Activated CD8-positive, alpha-beta memory T cell treated with anti-CD3 and anti-CD28 coated beads, Interleukin-2, amount 10 ng/mL, durations not matched to agents 7 days and 5 days (primary cell): ENCODE measurements around the gene CSNK1G1. TPM values are rescaled to one million over a fixed set of nuclear protein-coding genes. Genes with fewer than 3 reads are reported as not detected.

Experiments used
- ATAC-seq: fragments of 150-1000 bp; cut with Tn5 transposase; one replicate; pipeline ENCODE4 v1.10.0; 2021; ENCODE audit warnings: moderate library complexity
- CTCF ChIA-PET: fragments of 350-600 bp; sonication (Branson Sonifier 250); formaldehyde crosslinking; loops from one replicate; lab custom pipeline; 2021; ENCODE audit warnings: antibody characterized with exemption; lab: Charles Lee
- DNase-seq: peaks from one replicate; pipeline ENCODE4 v3.0.0-alpha.2; 2020
- H3K27ac Mint-ChIP-seq: one replicate; pipeline ENCODE4 v1.8.0; 2021; ENCODE audit warnings: mild to moderate bottlenecking, mixed read lengths
- H3K27me3 Mint-ChIP-seq: one replicate; pipeline ENCODE4 v1.8.0; 2021; ENCODE audit warnings: mixed read lengths
- H3K36me3 Mint-ChIP-seq: one replicate; pipeline ENCODE4 v1.8.0; 2021; ENCODE audit warnings: mild to moderate bottlenecking, mixed read lengths
- H3K4me1 Mint-ChIP-seq: one replicate; pipeline ENCODE4 v1.8.0; 2021; ENCODE audit warnings: mixed read lengths
- H3K4me3 Mint-ChIP-seq: one replicate; pipeline ENCODE4 v1.8.0; 2021; ENCODE audit warnings: mild to moderate bottlenecking, moderate library complexity, mixed read lengths
- H3K9me3 Mint-ChIP-seq: one replicate; pipeline ENCODE4 v1.8.0; 2022; ENCODE audit warnings: low read depth, mixed read lengths
- total RNA-seq, 2 experiments: library from RNA; stranded (reverse); gene quantifications; one replicate each; pipeline ENCODE4 v1.2.3, GENCODE V29; 2021

The CSNK1G1 gene
- total RNA-seq, 2 experiments from 2014 or later = 26.9 to 30.5 TPM

DNA sequence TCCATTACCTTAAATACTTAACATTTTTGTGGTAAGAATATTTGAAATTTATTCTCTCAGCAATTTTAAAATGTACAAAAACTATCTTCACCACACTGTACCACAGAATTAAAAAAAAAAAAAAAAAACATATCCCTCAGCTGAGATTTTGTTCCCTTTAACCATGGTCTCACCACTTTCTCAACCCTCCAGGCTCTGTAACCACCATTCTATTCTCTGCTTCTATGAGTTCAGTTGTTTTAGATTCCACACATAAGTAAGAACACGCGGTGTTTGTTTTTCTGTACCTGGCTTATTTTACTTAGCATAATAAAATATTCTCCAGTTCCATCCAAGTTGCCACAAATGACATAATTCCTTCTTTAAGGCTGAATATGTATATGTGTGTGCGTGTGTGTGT is 41.5 kb downstream of the CSNK1G1 start:
- DNase-seq (no peak), ATAC-seq (no peak)
- H3K27ac Mint-ChIP-seq = no peak overlapping the region
- peaks cover 5% of the 10 kb centered on the region for H3K36me3 Mint-ChIP-seq
- H3K4me3 Mint-ChIP-seq = no peak overlapping the region
- H3K9me3 Mint-ChIP-seq = peaks cover 3% of the 10 kb centered on the region
- CTCF ChIA-PET = no interaction called here
- no peaks in the 10 kb centered on the region for H3K4me1 Mint-ChIP-seq
- no peaks in the 10 kb centered on the region for H3K27me3 Mint-ChIP-seq

- DNase-seq (no peak), ATAC-seq (no peak)
- H3K9me3 Mint-ChIP-seq = peaks cover 3% of the 10 kb centered on the region
Measured at GRCh38 chr15:64311566-64311965, 44.4 kb downstream of the CSNK1G1 start.

DNA sequence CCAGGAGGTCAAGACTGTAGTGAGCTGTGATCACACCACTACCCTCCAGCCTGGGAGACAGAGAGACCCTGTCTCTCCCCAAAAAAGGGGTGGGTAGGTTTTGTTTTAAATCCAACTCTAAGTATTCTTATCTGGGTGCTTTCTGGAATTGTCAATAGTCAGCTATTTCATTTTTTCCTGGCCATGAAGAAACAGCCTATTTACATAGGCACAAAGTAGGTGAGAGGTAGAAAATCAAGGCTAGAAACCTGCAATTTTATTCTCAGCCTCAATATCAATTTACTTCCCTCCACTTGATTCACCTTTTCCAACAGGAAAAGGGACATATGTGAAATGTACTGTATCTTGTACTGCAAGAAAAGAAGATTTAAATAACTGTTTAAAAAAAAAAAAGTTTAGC is 45.9 kb downstream of the CSNK1G1 start:
- Mint-ChIP-seq H3K36me3 (peaks cover 12% of the 10 kb centered on the region), H3K27me3 (no peaks in the 10 kb centered on the region), H3K4me1 (no peaks in the 10 kb centered on the region), H3K4me3 (no peak overlapping the region), H3K9me3 (peaks cover 3% of the 10 kb centered on the region), H3K27ac (no peak overlapping the region)
- no peak for DNase-seq
- ATAC-seq = no peak
- CTCF ChIA-PET = no interaction called here

More at GRCh38 chr15:64311566-64311965, 44.4 kb downstream of the CSNK1G1 start:
- H3K27ac Mint-ChIP-seq = no peak overlapping the region
- H3K4me3 Mint-ChIP-seq = no peak overlapping the region
- no peaks in the 10 kb centered on the region for H3K27me3 Mint-ChIP-seq
- no peaks in the 10 kb centered on the region for H3K4me1 Mint-ChIP-seq
- peaks cover 12% of the 10 kb centered on the region for H3K36me3 Mint-ChIP-seq
- CTCF ChIA-PET = interaction anchor here (1.1 kb wide), 1 partner anchor 43 kb away, joined by 4 read pairs; no protein-coding TSS in a partner anchor

DNA sequence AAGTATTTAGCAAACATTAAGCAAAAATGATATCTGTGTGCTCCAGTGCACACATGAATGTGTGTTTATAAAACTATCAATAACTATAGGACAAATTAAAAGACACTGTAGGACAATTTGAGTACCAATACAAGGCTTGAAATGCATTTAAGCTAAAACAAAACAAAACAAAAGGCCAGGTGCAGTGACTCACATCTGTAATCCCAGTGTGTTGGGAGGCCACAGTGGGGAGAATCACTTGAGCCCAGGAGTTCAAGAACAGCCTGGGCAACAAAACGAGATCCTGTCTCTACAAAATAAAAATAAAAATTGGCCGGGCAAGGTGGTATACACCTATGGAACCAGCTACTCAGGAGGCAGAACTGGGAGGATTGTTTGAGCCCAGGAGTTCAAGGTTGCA is 50.7 kb downstream of the CSNK1G1 start:
- ATAC-seq = no peak
- Mint-ChIP-seq H3K9me3 (no peaks in the 10 kb centered on the region), H3K4me1 (no peaks in the 10 kb centered on the region), H3K27ac (no peak overlapping the region), H3K27me3 (no peaks in the 10 kb centered on the region), H3K36me3 (peaks cover 18% of the 10 kb centered on the region), H3K4me3 (no peak overlapping the region)
- DNase-seq = no peak
- CTCF ChIA-PET = no interaction called here

- Mint-ChIP-seq H3K36me3 (peaks cover 9% of the 10 kb centered on the region), H3K9me3 (no peaks in the 10 kb centered on the region), H3K4me1 (peaks cover 2% of the 10 kb centered on the region), H3K27me3 (no peaks in the 10 kb centered on the region), H3K27ac (no peak overlapping the region), H3K4me3 (no peak overlapping the region)
- no peak for DNase-seq
- no peak for ATAC-seq
- CTCF ChIA-PET = no interaction called here
Measured at GRCh38 chr15:64289550-64289949, 66.4 kb downstream of the CSNK1G1 start.

DNA sequence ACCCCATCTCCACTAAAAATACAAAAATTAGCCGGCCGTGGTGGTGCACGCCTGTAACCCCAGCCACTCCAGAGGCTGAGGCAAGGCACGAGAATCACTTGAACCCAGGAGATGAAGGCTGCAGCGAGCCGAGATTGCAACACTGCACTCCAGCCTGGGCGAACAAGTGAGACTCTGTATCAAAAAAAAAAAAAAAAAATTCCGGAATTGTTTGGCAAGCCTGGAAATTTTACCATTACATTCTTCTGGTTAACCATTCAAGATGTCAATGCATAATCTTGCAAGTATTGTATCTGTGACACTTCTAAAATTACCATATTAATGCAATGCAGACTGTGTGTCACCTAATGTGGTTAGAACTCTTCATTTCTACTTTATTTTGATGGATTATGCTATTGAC is 67.0 kb downstream of the CSNK1G1 start:
- no peak for ATAC-seq
- Mint-ChIP-seq H3K4me3 (no peak overlapping the region), H3K9me3 (no peaks in the 10 kb centered on the region), H3K27me3 (no peaks in the 10 kb centered on the region), H3K36me3 (peaks cover 9% of the 10 kb centered on the region), H3K27ac (no peak overlapping the region), H3K4me1 (peaks cover 2% of the 10 kb centered on the region)
- no peak for DNase-seq
- CTCF ChIA-PET = no interaction called here

DNA sequence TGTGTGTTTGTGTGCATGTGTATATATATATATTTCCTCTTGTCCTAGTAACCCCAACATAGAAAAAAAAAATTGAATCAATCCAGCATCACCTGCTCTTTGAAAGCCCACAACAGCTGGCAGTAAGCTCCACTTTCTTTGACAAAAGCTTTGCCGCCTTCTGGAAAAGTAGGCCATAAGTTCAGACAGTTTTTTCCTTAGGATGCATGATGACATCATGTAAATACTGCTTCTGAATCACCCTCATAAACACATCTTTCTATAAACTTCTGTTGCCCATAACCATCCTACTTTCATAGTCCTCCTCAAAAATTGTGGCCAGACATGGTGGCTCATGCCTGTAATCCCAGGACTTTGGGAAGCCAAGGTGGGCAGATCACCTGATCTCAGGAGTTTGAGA is 67.4 kb downstream of the CSNK1G1 start:
- Mint-ChIP-seq H3K27ac (no peak overlapping the region), H3K36me3 (peaks cover 9% of the 10 kb centered on the region), H3K9me3 (no peaks in the 10 kb centered on the region), H3K4me3 (no peak overlapping the region), H3K27me3 (no peaks in the 10 kb centered on the region), H3K4me1 (peaks cover 2% of the 10 kb centered on the region)
- DNase-seq (no peak), ATAC-seq (no peak)
- CTCF ChIA-PET = no interaction called here

- Mint-ChIP-seq H3K27me3 (no peaks in the 10 kb centered on the region), H3K4me1 (peaks cover under 1% of the 10 kb centered on the region), H3K27ac (no peak overlapping the region), H3K36me3 (peaks cover 6% of the 10 kb centered on the region), H3K9me3 (no peaks in the 10 kb centered on the region), H3K4me3 (no peak overlapping the region)
- DNase-seq (no peak), ATAC-seq (no peak)
- CTCF ChIA-PET = no interaction called here
Measured at GRCh38 chr15:64287953-64288352, 68.0 kb downstream of the CSNK1G1 start.

- CTCF ChIA-PET = no interaction called here
- H3K27ac Mint-ChIP-seq = no peak overlapping the region
- H3K27me3 Mint-ChIP-seq = no peaks in the 10 kb centered on the region
- no peak overlapping the region for H3K4me3 Mint-ChIP-seq
- peaks cover 8% of the 10 kb centered on the region for H3K36me3 Mint-ChIP-seq
- H3K4me1 Mint-ChIP-seq = peaks cover 6% of the 10 kb centered on the region
- ATAC-seq = no peak
- DNase-seq = no peak
- H3K9me3 Mint-ChIP-seq = no peaks in the 10 kb centered on the region
Measured at GRCh38 chr15:64286473-64286872, 69.5 kb downstream of the CSNK1G1 start.

DNA sequence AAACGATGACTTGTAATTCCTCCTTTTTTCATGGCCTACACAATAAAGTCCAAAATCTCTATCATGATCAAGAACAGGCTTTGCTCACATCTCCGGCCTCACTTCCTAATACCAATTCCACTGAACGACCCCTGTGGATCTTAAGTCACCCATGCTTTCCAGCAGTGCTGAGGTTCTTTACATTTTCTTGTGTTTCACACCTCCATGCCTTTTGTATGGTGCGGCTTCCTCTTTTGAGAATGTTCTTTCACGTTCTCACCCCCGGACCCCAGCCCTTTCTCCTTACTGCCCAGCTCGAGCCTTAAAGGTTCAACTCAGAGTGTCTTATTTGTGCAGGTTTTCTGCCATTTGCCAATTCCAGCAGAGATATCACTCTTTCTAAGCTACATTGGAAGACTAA is 70.1 kb downstream of the CSNK1G1 start:
- H3K9me3 Mint-ChIP-seq = no peaks in the 10 kb centered on the region

DNA sequence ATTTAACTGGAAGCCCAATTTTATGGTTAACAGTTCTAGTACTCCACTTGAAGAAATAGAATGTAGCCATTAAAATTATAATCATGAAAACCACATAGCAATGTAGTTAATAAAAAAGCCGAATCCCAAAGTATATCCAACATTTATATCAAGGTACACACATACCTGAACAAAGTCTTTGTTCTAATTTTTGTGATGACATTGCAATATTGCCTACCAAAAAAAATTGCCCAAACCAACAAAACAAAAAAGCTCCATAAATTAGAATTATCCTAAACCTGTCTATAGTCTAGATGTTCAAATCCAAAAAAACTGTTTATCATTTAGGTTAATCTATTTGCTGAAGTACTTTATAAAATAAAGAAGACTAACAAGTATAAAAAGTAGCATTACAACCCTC is 70.8 kb downstream of the CSNK1G1 start:
- Mint-ChIP-seq H3K4me3 (no peak overlapping the region), H3K36me3 (peaks cover 12% of the 10 kb centered on the region), H3K27ac (no peak overlapping the region), H3K4me1 (peaks cover 6% of the 10 kb centered on the region), H3K9me3 (no peaks in the 10 kb centered on the region), H3K27me3 (no peaks in the 10 kb centered on the region)
- DNase-seq (no peak), ATAC-seq (no peak)
- CTCF ChIA-PET = interaction anchor here (0.7 kb wide), 1 partner anchor 49 kb away, joined by 3 read pairs; no protein-coding TSS in a partner anchor

More for the DNA sequence above, 70.1 kb downstream of the CSNK1G1 start:
- CTCF ChIA-PET = interaction anchor here (0.7 kb wide), 1 partner anchor 49 kb away, joined by 3 read pairs; no protein-coding TSS in a partner anchor
- no peak overlapping the region for H3K4me3 Mint-ChIP-seq
- H3K27ac Mint-ChIP-seq = no peak overlapping the region
- H3K4me1 Mint-ChIP-seq = peaks cover 6% of the 10 kb centered on the region
- DNase-seq = no peak
- ATAC-seq = no peak
- no peaks in the 10 kb centered on the region for H3K27me3 Mint-ChIP-seq
- H3K36me3 Mint-ChIP-seq = peaks cover 12% of the 10 kb centered on the region

GRCh38 chr15:64284042-64284441 is 71.9 kb downstream of the CSNK1G1 start:
- H3K27ac Mint-ChIP-seq = no peak overlapping the region
- DNase-seq = no peak
- no peak for ATAC-seq

GRCh38 chr15:64282701-64283100 is 73.3 kb downstream of the CSNK1G1 start:
- no peak overlapping the region for H3K4me3 Mint-ChIP-seq
- H3K27me3 Mint-ChIP-seq = no peaks in the 10 kb centered on the region
- no peak overlapping the region for H3K27ac Mint-ChIP-seq
- no peak for DNase-seq
- H3K9me3 Mint-ChIP-seq = no peaks in the 10 kb centered on the region
- H3K4me1 Mint-ChIP-seq = peaks cover 6% of the 10 kb centered on the region
- CTCF ChIA-PET = no interaction called here
- peaks cover 13% of the 10 kb centered on the region for H3K36me3 Mint-ChIP-seq
- no peak for ATAC-seq

More at GRCh38 chr15:64284042-64284441, 71.9 kb downstream of the CSNK1G1 start:
- H3K9me3 Mint-ChIP-seq = no peaks in the 10 kb centered on the region
- H3K27me3 Mint-ChIP-seq = no peaks in the 10 kb centered on the region
- CTCF ChIA-PET = no interaction called here
- no peak overlapping the region for H3K4me3 Mint-ChIP-seq
- H3K4me1 Mint-ChIP-seq = peaks cover 6% of the 10 kb centered on the region
- peaks cover 15% of the 10 kb centered on the region for H3K36me3 Mint-ChIP-seq

DNA sequence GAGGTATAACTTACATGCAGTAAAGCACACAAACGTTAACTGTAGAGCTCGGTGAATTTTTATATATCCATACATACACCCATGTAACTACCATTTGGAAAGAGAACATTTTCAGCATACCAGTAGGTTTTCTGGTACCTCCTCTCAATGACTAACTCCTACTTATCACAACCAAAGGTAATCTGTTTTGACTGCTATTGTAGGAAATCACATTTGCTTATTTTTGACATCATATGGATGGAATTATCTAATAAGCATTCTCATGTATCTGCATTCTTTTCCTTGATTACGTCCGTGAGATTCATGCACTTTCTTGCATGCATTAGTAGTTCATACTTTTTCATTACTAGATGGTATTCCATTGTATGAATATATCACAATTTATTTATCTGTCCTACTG is 76.8 kb downstream of the CSNK1G1 start:
- no peak for DNase-seq
- H3K4me1 Mint-ChIP-seq = peaks cover 12% of the 10 kb centered on the region
- H3K36me3 Mint-ChIP-seq = peaks cover 12% of the 10 kb centered on the region
- no peak for ATAC-seq
- H3K9me3 Mint-ChIP-seq = no peaks in the 10 kb centered on the region
- no peaks in the 10 kb centered on the region for H3K27me3 Mint-ChIP-seq
- H3K4me3 Mint-ChIP-seq = no peak overlapping the region
- CTCF ChIA-PET = interaction anchor here (0.8 kb wide), 1 partner anchor 13 kb away, joined by 3 read pairs; no protein-coding TSS in a partner anchor
- no peak overlapping the region for H3K27ac Mint-ChIP-seq

- Mint-ChIP-seq H3K9me3 (no peaks in the 10 kb centered on the region), H3K36me3 (peaks cover 20% of the 10 kb centered on the region), H3K27me3 (no peaks in the 10 kb centered on the region), H3K4me1 (peaks cover 8% of the 10 kb centered on the region), H3K27ac (no peak overlapping the region), H3K4me3 (no peak overlapping the region)
- CTCF ChIA-PET = no interaction called here
- DNase-seq (no peak), ATAC-seq (no peak)
Measured at GRCh38 chr15:64275934-64276333, 80.0 kb downstream of the CSNK1G1 start.
